Liver (tissue), 9 donors: ENCODE data around the gene UBE2D1. TPM values are rescaled to one million over a fixed set of nuclear protein-coding genes. Genes with fewer than 3 reads are reported as not detected.

Experiments used
- DNase-seq: peaks from one replicate; pipeline ENCODE4 v3.0.0-alpha.2; 2017; ENCODE audit warnings: low spot score
- H3K27ac ChIP-seq, 2 donors: one replicate each; pipeline ENCODE4 v1.7.0; 2013; ENCODE audit warnings: inconsistent platforms in 2 of 2, low read length in 2 of 2, control low read depth in 1 of 2, low read depth in 1 of 2, mild to moderate bottlenecking in 1 of 2
- H3K27me3 ChIP-seq, 4 donors: one replicate each; pipeline versions ENCODE4 v1.6.1 to v1.7.0; 2013; ENCODE audit warnings: low read length in 3 of 4, inconsistent platforms in 1 of 4, mild to moderate bottlenecking in 1 of 4, moderate library complexity in 1 of 4; ENCODE audit not compliant: control insufficient read depth in 4 of 4, insufficient read depth in 4 of 4
- H3K36me3 ChIP-seq, 4 donors: one replicate each; pipeline versions ENCODE4 v1.6.1 to v1.7.0; 2013; ENCODE audit warnings: low read length in 3 of 4, mild to moderate bottlenecking in 3 of 4, low read depth in 1 of 4, moderate library complexity in 1 of 4; ENCODE audit not compliant: control insufficient read depth in 4 of 4, insufficient read depth in 3 of 4
- H3K4me1 ChIP-seq, 4 donors: one replicate each; pipeline versions ENCODE4 v1.6.1 to v1.7.0; 2013; ENCODE audit warnings: low read length in 3 of 4, mild to moderate bottlenecking in 3 of 4, moderate library complexity in 1 of 4; ENCODE audit not compliant: control insufficient read depth in 4 of 4, insufficient read depth in 4 of 4
- H3K4me3 ChIP-seq, 3 donors: one replicate each; pipeline versions ENCODE4 v1.6.1 to v1.7.0; 2013; ENCODE audit warnings: low read length in 3 of 3, control low read depth in 1 of 3, low read depth in 1 of 3, mild to moderate bottlenecking in 1 of 3
- H3K9ac ChIP-seq, 2 donors: one replicate each; pipeline ENCODE4 v1.7.0; 2013; ENCODE audit warnings: low read length in 2 of 2, mild to moderate bottlenecking in 2 of 2, moderate library complexity in 2 of 2, control low read depth in 1 of 2, low read depth in 1 of 2
- H3K9me3 ChIP-seq, 4 donors: one replicate each; pipeline versions ENCODE4 v1.6.1 to v1.7.0; 2013; ENCODE audit warnings: low read length in 3 of 4; ENCODE audit not compliant: control insufficient read depth in 4 of 4
- EGR1 ChIP-seq, 2 donors: IDR thresholded peaks; 2 replicates each; pipeline ENCODE4 v1.6.1; 2016 to 2018; ENCODE audit warnings: antibody characterized with exemption in 2 of 2, low read depth in 2 of 2
- FOXA1 ChIP-seq: IDR thresholded peaks from 2 replicates; pipeline ENCODE4 v1.6.1; 2016; ENCODE audit warnings: antibody characterized with exemption
- FOXA2 ChIP-seq: IDR thresholded peaks from 2 replicates; pipeline ENCODE4 v1.6.1; 2016; ENCODE audit warnings: antibody characterized with exemption
- GABPA ChIP-seq, 2 donors: IDR thresholded peaks in 1 of 2; conservative IDR thresholded peaks in 1 of 2; 2 replicates each; pipeline ENCODE4 v1.6.1; 2016; ENCODE audit warnings: antibody characterized with exemption in 2 of 2, mild to moderate bottlenecking in 1 of 2, moderate library complexity in 1 of 2
- HNF4A ChIP-seq, 2 donors: conservative IDR thresholded peaks; 2 replicates each; pipeline ENCODE4 v1.6.1; 2016; ENCODE audit warnings: antibody characterized with exemption in 2 of 2, mild to moderate bottlenecking in 2 of 2
- HNF4G ChIP-seq: IDR thresholded peaks from 2 replicates; pipeline ENCODE4 v1.6.1; 2016; ENCODE audit warnings: antibody characterized with exemption
- JUND ChIP-seq, 2 donors: IDR thresholded peaks; 2 replicates each; pipeline ENCODE4 v1.6.1; 2016; ENCODE audit warnings: antibody characterized with exemption in 2 of 2
- NR2F2 ChIP-seq: IDR thresholded peaks from 2 replicates; pipeline ENCODE4 v1.6.1; 2016; ENCODE audit warnings: antibody characterized with exemption
- RAD21 ChIP-seq, 2 donors: IDR thresholded peaks; 2 replicates each; pipeline ENCODE4 v1.6.1; 2016; ENCODE audit warnings: antibody characterized with exemption in 2 of 2, mild to moderate bottlenecking in 2 of 2
- RXRA ChIP-seq, 2 donors: IDR thresholded peaks; 2 replicates each; pipeline ENCODE4 v1.6.1; 2017 to 2018; ENCODE audit warnings: antibody characterized with exemption in 2 of 2, mild to moderate bottlenecking in 1 of 2
- SP1 ChIP-seq: IDR thresholded peaks from 2 replicates; pipeline ENCODE4 v1.6.1; 2018; ENCODE audit warnings: antibody characterized with exemption, mild to moderate bottlenecking
- TAF1 ChIP-seq: conservative IDR thresholded peaks from 2 replicates; pipeline ENCODE4 v1.6.1; 2016; ENCODE audit warnings: antibody characterized with exemption, mild to moderate bottlenecking
- YY1 ChIP-seq: IDR thresholded peaks from 2 replicates; pipeline ENCODE4 v1.6.1; 2016; ENCODE audit warnings: antibody characterized with exemption, mild to moderate bottlenecking
- WGBS: extraction: QIAGEN DNeasy Blood & Tissue Kit; methylation state at CpG from one replicate; pipeline ENCODE4 v1.1.7; 2013; 5-methylcytosine and 5-hydroxymethylcytosine counted together
- polyA plus RNA-seq, 2 donors: library from polyadenylated mRNA; stranded (reverse) in 1 of 2; unstranded in 1 of 2; fragments of 200-250 nt in 1 of 2; fragments of >200 nt in 1 of 2; fragmentation: Nextera tagmentation in 1 of 2; extraction: Ambion mirVana in 1 of 2; gene quantifications; one replicate each; pipeline versions ENCODE4 v1.2.1 to v1.2.3, GENCODE V29; 2013 to 2015
- total RNA-seq, 2 donors: library from RNA; depleted of rRNA; stranded (reverse); fragments of >200 nt; gene quantifications; one replicate each; pipeline ENCODE4 v1.2.3, GENCODE V29; 2014
- TF ChIP-seq, protein P1 (sequence below): IDR thresholded peaks from 2 replicates; pipeline ENCODE4 v1.6.1; 2016; ENCODE audit warnings: antibody characterized with exemption
- TF ChIP-seq, protein P2 (sequence below): fragments of 150-350 bp; IDR thresholded peaks from 2 replicates; pipeline ENCODE4 v1.5.1; 2017; ENCODE audit warnings: improper control_type of control experiment, low read depth, low read length; ENCODE audit not compliant: missing input control
- TF ChIP-seq, protein P3 (sequence below): IDR thresholded peaks from 2 replicates; pipeline ENCODE4 v1.6.1; 2016; ENCODE audit warnings: antibody characterized with exemption
- TF ChIP-seq, protein P4 (sequence below): IDR thresholded peaks from 2 replicates; pipeline ENCODE4 v1.6.1; 2016; ENCODE audit warnings: antibody characterized with exemption, mild to moderate bottlenecking
- TF ChIP-seq, protein P5 (sequence below): IDR thresholded peaks from 2 replicates; pipeline ENCODE4 v1.6.1; 2016; ENCODE audit warnings: antibody characterized with exemption
- donor health status: healthy.
- donor health status: healthy.
- donor health status: healthy.
- donor health status: healthy.
- donor health status: healthy.

UBE2D1 gene
- total and polyA plus RNA-seq, 4 donors: 3.5 to 6.8 (median 5.8) TPM

DNA sequence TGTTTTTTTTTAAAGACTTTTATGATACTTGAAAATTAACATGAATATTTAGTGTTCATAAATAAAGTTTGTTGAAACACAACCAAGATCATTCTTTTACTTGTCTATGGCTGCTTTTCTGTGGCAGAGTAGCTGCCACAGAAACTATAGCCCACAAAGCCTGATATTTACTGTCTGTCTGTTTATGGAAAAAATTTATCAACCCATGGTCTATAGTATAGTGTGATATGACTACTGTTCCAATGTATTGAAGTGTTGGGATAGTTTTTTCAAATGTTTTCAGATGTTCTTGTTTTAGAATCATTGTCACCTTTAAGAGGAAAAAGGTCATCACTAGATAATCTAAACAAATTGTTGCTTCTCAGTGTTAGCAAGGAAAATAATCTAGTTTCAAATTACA, 61.3 kb downstream of the UBE2D1 start:
- Histone ChIP-seq H3K27ac (no peak overlapping the region), H3K4me3 (no peak overlapping the region), H3K4me1 (no peaks in the 10 kb centered on the region), H3K27me3 (no peaks in the 10 kb centered on the region), H3K36me3 (peaks cover 3 to 44% (median 19%) of the 10 kb centered on the region in 4 donors), H3K9me3 (no peaks in the 10 kb centered on the region), H3K9ac (no peak overlapping the region)
- TF ChIP-seq SP1: no peak
- no peak for TF ChIP-seq RXRA (IDR thresholded peaks at IDR 0.05)
- DNase-seq: no peak

DNA sequence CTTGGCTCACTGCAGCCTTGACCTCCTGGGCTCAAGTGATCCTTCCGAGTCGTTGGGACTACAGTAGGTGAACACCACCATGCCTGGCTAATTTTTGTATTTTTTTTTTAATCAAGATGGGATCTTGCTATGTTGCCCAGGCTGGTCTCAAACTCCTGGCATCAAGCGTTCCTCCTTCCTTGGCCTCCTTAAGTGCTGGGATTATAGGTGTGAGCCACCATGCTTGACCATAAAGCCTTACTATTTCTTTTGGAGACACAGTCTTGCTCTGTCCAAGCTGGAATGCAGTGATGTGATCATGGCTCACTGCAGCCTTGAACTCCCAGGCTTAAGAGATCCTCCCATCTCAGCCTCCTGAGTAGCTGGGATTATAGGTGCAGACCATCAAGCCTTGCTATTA, 63.0 kb downstream of the UBE2D1 start:
- 96% methylated on average over 3 of the region's 3 CpGs for WGBS
- TF ChIP-seq GABPA (IDR thresholded peaks at IDR 0.05 in 1 of 2, conservative IDR thresholded peaks at IDR 0.05 in 1 of 2): no peak
- TF ChIP-seq NR2F2: no peak
- TF ChIP-seq SP1: no peak
- no peak for TF ChIP-seq HNF4A (conservative IDR thresholded peaks at IDR 0.05)
- TF ChIP-seq, protein P1, sequence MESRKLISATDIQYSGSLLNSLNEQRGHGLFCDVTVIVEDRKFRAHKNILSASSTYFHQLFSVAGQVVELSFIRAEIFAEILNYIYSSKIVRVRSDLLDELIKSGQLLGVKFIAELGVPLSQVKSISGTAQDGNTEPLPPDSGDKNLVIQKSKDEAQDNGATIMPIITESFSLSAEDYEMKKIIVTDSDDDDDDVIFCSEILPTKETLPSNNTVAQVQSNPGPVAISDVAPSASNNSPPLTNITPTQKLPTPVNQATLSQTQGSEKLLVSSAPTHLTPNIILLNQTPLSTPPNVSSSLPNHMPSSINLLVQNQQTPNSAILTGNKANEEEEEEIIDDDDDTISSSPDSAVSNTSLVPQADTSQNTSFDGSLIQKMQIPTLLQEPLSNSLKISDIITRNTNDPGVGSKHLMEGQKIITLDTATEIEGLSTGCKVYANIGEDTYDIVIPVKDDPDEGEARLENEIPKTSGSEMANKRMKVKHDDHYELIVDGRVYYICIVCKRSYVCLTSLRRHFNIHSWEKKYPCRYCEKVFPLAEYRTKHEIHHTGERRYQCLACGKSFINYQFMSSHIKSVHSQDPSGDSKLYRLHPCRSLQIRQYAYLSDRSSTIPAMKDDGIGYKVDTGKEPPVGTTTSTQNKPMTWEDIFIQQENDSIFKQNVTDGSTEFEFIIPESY: no peak
- no peak for TF ChIP-seq YY1
- no peak for TF ChIP-seq TAF1
- TF ChIP-seq, protein P2, sequence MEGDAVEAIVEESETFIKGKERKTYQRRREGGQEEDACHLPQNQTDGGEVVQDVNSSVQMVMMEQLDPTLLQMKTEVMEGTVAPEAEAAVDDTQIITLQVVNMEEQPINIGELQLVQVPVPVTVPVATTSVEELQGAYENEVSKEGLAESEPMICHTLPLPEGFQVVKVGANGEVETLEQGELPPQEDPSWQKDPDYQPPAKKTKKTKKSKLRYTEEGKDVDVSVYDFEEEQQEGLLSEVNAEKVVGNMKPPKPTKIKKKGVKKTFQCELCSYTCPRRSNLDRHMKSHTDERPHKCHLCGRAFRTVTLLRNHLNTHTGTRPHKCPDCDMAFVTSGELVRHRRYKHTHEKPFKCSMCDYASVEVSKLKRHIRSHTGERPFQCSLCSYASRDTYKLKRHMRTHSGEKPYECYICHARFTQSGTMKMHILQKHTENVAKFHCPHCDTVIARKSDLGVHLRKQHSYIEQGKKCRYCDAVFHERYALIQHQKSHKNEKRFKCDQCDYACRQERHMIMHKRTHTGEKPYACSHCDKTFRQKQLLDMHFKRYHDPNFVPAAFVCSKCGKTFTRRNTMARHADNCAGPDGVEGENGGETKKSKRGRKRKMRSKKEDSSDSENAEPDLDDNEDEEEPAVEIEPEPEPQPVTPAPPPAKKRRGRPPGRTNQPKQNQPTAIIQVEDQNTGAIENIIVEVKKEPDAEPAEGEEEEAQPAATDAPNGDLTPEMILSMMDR: no peak
- TF ChIP-seq RAD21 (IDR thresholded peaks at IDR 0.05): no peak
- TF ChIP-seq, protein P3, sequence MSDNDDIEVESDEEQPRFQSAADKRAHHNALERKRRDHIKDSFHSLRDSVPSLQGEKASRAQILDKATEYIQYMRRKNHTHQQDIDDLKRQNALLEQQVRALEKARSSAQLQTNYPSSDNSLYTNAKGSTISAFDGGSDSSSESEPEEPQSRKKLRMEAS: no peak
- TF ChIP-seq FOXA1: no peak
- TF ChIP-seq JUND (IDR thresholded peaks at IDR 0.05): no peak
- peaks cover 1 to 32% (median 15%) of the 10 kb centered on the region in 4 donors for H3K36me3 ChIP-seq

DNA sequence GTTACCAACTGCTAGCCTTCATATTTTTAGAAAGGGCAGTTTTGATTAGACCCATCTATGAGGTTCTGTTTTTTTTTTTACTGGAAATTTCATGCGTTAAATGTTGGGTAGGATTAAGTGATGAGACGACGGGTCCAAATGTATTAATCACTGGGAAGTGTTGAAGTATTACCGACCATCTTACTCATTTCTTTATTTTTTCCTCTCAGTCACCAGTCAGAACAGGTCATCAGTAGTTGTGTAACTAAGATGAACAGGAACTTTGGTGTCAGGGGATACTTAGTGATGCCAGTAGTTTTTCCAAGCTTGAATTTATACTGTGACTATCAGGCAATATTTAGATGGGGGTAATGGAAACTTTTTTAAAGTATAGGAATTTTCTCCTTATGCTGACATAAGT, 64.6 kb downstream of the UBE2D1 start:
- no peak for DNase-seq
- Histone ChIP-seq H3K36me3 (peaks cover 1 to 23% (median 12%) of the 10 kb centered on the region in 4 donors), H3K4me3 (no peak overlapping the region), H3K27ac (no peak overlapping the region), H3K9me3 (no peaks in the 10 kb centered on the region), H3K27me3 (no peaks in the 10 kb centered on the region), H3K9ac (no peak overlapping the region), H3K4me1 (no peaks in the 10 kb centered on the region)
- WGBS: 94% methylated on average over 4 of the region's 4 CpGs
- TF ChIP-seq TAF1: no peak
- no peak for TF ChIP-seq RAD21 (IDR thresholded peaks at IDR 0.05)
- TF ChIP-seq NR2F2: no peak
- no peak for TF ChIP-seq HNF4G
- no peak for TF ChIP-seq JUND (IDR thresholded peaks at IDR 0.05)
- no peak for TF ChIP-seq HNF4A (conservative IDR thresholded peaks at IDR 0.05)
- TF ChIP-seq, protein P4, sequence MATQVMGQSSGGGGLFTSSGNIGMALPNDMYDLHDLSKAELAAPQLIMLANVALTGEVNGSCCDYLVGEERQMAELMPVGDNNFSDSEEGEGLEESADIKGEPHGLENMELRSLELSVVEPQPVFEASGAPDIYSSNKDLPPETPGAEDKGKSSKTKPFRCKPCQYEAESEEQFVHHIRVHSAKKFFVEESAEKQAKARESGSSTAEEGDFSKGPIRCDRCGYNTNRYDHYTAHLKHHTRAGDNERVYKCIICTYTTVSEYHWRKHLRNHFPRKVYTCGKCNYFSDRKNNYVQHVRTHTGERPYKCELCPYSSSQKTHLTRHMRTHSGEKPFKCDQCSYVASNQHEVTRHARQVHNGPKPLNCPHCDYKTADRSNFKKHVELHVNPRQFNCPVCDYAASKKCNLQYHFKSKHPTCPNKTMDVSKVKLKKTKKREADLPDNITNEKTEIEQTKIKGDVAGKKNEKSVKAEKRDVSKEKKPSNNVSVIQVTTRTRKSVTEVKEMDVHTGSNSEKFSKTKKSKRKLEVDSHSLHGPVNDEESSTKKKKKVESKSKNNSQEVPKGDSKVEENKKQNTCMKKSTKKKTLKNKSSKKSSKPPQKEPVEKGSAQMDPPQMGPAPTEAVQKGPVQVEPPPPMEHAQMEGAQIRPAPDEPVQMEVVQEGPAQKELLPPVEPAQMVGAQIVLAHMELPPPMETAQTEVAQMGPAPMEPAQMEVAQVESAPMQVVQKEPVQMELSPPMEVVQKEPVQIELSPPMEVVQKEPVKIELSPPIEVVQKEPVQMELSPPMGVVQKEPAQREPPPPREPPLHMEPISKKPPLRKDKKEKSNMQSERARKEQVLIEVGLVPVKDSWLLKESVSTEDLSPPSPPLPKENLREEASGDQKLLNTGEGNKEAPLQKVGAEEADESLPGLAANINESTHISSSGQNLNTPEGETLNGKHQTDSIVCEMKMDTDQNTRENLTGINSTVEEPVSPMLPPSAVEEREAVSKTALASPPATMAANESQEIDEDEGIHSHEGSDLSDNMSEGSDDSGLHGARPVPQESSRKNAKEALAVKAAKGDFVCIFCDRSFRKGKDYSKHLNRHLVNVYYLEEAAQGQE: no peak
- TF ChIP-seq, protein P1: no peak
- no peak for TF ChIP-seq RXRA (IDR thresholded peaks at IDR 0.05)
- no peak for TF ChIP-seq FOXA1
- TF ChIP-seq EGR1 (IDR thresholded peaks at IDR 0.05; ENCODE audit: low read depth in 2 of 2): no peak
- TF ChIP-seq FOXA2: no peak
- TF ChIP-seq, protein P5, sequence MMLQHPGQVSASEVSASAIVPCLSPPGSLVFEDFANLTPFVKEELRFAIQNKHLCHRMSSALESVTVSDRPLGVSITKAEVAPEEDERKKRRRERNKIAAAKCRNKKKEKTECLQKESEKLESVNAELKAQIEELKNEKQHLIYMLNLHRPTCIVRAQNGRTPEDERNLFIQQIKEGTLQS: no peak

More for the DNA sequence above, 63.0 kb downstream of the UBE2D1 start:
- Histone ChIP-seq H3K4me3 (no peak overlapping the region), H3K27ac (no peak overlapping the region), H3K9ac (no peak overlapping the region), H3K27me3 (no peaks in the 10 kb centered on the region), H3K9me3 (no peaks in the 10 kb centered on the region), H3K4me1 (no peaks in the 10 kb centered on the region)
- no peak for DNase-seq
